Liver (tissue), 9 donors: Measurements from ENCODE around the gene GLYATL3. TPM values are rescaled to one million over a fixed set of nuclear protein-coding genes. Genes with fewer than 3 reads are reported as not detected.

Source experiments
- DNase-seq: peaks from one replicate; pipeline ENCODE4 v3.0.0-alpha.2; 2017; ENCODE audit warnings: low spot score
- H3K27ac ChIP-seq, 2 donors: one replicate each; pipeline ENCODE4 v1.7.0; 2013; ENCODE audit warnings: inconsistent platforms in 2 of 2, low read length in 2 of 2, control low read depth in 1 of 2, low read depth in 1 of 2, mild to moderate bottlenecking in 1 of 2
- H3K27me3 ChIP-seq, 4 donors: one replicate each; pipeline versions ENCODE4 v1.6.1 to v1.7.0; 2013; ENCODE audit warnings: low read length in 3 of 4, inconsistent platforms in 1 of 4, mild to moderate bottlenecking in 1 of 4, moderate library complexity in 1 of 4; ENCODE audit not compliant: control insufficient read depth in 4 of 4, insufficient read depth in 4 of 4
- H3K36me3 ChIP-seq, 4 donors: one replicate each; pipeline versions ENCODE4 v1.6.1 to v1.7.0; 2013; ENCODE audit warnings: low read length in 3 of 4, mild to moderate bottlenecking in 3 of 4, low read depth in 1 of 4, moderate library complexity in 1 of 4; ENCODE audit not compliant: control insufficient read depth in 4 of 4, insufficient read depth in 3 of 4
- H3K4me1 ChIP-seq, 4 donors: one replicate each; pipeline versions ENCODE4 v1.6.1 to v1.7.0; 2013; ENCODE audit warnings: low read length in 3 of 4, mild to moderate bottlenecking in 3 of 4, moderate library complexity in 1 of 4; ENCODE audit not compliant: control insufficient read depth in 4 of 4, insufficient read depth in 4 of 4
- H3K4me3 ChIP-seq, 3 donors: one replicate each; pipeline versions ENCODE4 v1.6.1 to v1.7.0; 2013; ENCODE audit warnings: low read length in 3 of 3, control low read depth in 1 of 3, low read depth in 1 of 3, mild to moderate bottlenecking in 1 of 3
- H3K9ac ChIP-seq, 2 donors: one replicate each; pipeline ENCODE4 v1.7.0; 2013; ENCODE audit warnings: low read length in 2 of 2, mild to moderate bottlenecking in 2 of 2, moderate library complexity in 2 of 2, control low read depth in 1 of 2, low read depth in 1 of 2
- H3K9me3 ChIP-seq, 4 donors: one replicate each; pipeline versions ENCODE4 v1.6.1 to v1.7.0; 2013; ENCODE audit warnings: low read length in 3 of 4; ENCODE audit not compliant: control insufficient read depth in 4 of 4
- EGR1 ChIP-seq, 2 donors: IDR thresholded peaks; 2 replicates each; pipeline ENCODE4 v1.6.1; 2016 to 2018; ENCODE audit warnings: antibody characterized with exemption in 2 of 2, low read depth in 2 of 2
- FOXA1 ChIP-seq: IDR thresholded peaks from 2 replicates; pipeline ENCODE4 v1.6.1; 2016; ENCODE audit warnings: antibody characterized with exemption
- FOXA2 ChIP-seq: IDR thresholded peaks from 2 replicates; pipeline ENCODE4 v1.6.1; 2016; ENCODE audit warnings: antibody characterized with exemption
- GABPA ChIP-seq, 2 donors: IDR thresholded peaks in 1 of 2; conservative IDR thresholded peaks in 1 of 2; 2 replicates each; pipeline ENCODE4 v1.6.1; 2016; ENCODE audit warnings: antibody characterized with exemption in 2 of 2, mild to moderate bottlenecking in 1 of 2, moderate library complexity in 1 of 2
- HNF4A ChIP-seq, 2 donors: conservative IDR thresholded peaks; 2 replicates each; pipeline ENCODE4 v1.6.1; 2016; ENCODE audit warnings: antibody characterized with exemption in 2 of 2, mild to moderate bottlenecking in 2 of 2
- HNF4G ChIP-seq: IDR thresholded peaks from 2 replicates; pipeline ENCODE4 v1.6.1; 2016; ENCODE audit warnings: antibody characterized with exemption
- JUND ChIP-seq, 2 donors: IDR thresholded peaks; 2 replicates each; pipeline ENCODE4 v1.6.1; 2016; ENCODE audit warnings: antibody characterized with exemption in 2 of 2
- NR2F2 ChIP-seq: IDR thresholded peaks from 2 replicates; pipeline ENCODE4 v1.6.1; 2016; ENCODE audit warnings: antibody characterized with exemption
- RAD21 ChIP-seq, 2 donors: IDR thresholded peaks; 2 replicates each; pipeline ENCODE4 v1.6.1; 2016; ENCODE audit warnings: antibody characterized with exemption in 2 of 2, mild to moderate bottlenecking in 2 of 2
- RXRA ChIP-seq, 2 donors: IDR thresholded peaks; 2 replicates each; pipeline ENCODE4 v1.6.1; 2017 to 2018; ENCODE audit warnings: antibody characterized with exemption in 2 of 2, mild to moderate bottlenecking in 1 of 2
- SP1 ChIP-seq: IDR thresholded peaks from 2 replicates; pipeline ENCODE4 v1.6.1; 2018; ENCODE audit warnings: antibody characterized with exemption, mild to moderate bottlenecking
- TAF1 ChIP-seq: conservative IDR thresholded peaks from 2 replicates; pipeline ENCODE4 v1.6.1; 2016; ENCODE audit warnings: antibody characterized with exemption, mild to moderate bottlenecking
- YY1 ChIP-seq: IDR thresholded peaks from 2 replicates; pipeline ENCODE4 v1.6.1; 2016; ENCODE audit warnings: antibody characterized with exemption, mild to moderate bottlenecking
- WGBS: extraction: QIAGEN DNeasy Blood & Tissue Kit; methylation state at CpG from one replicate; pipeline ENCODE4 v1.1.7; 2013; 5-methylcytosine and 5-hydroxymethylcytosine counted together
- polyA plus RNA-seq, 2 donors: library from polyadenylated mRNA; stranded (reverse) in 1 of 2; unstranded in 1 of 2; fragments of 200-250 nt in 1 of 2; fragments of >200 nt in 1 of 2; fragmentation: Nextera tagmentation in 1 of 2; extraction: Ambion mirVana in 1 of 2; gene quantifications; one replicate each; pipeline versions ENCODE4 v1.2.1 to v1.2.3, GENCODE V29; 2013 to 2015
- total RNA-seq, 2 donors: library from RNA; depleted of rRNA; stranded (reverse); fragments of >200 nt; gene quantifications; one replicate each; pipeline ENCODE4 v1.2.3, GENCODE V29; 2014
- TF ChIP-seq, protein P1 (sequence below): fragments of 150-350 bp; IDR thresholded peaks from 2 replicates; pipeline ENCODE4 v1.5.1; 2017; ENCODE audit warnings: improper control_type of control experiment, low read depth, low read length; ENCODE audit not compliant: missing input control
- TF ChIP-seq, protein P2 (sequence below): IDR thresholded peaks from 2 replicates; pipeline ENCODE4 v1.6.1; 2016; ENCODE audit warnings: antibody characterized with exemption
- TF ChIP-seq, protein P3 (sequence below): IDR thresholded peaks from 2 replicates; pipeline ENCODE4 v1.6.1; 2016; ENCODE audit warnings: antibody characterized with exemption
- TF ChIP-seq, protein P4 (sequence below): IDR thresholded peaks from 2 replicates; pipeline ENCODE4 v1.6.1; 2016; ENCODE audit warnings: antibody characterized with exemption, mild to moderate bottlenecking
- TF ChIP-seq, protein P5 (sequence below): IDR thresholded peaks from 2 replicates; pipeline ENCODE4 v1.6.1; 2016; ENCODE audit warnings: antibody characterized with exemption
- donor health status: healthy.
- donor health status: healthy.
- donor health status: healthy.
- donor health status: healthy.
- donor health status: healthy.

Gene GLYATL3
- total and polyA plus RNA-seq, 4 donors: 0.09 TPM; not detected in 3

DNA sequence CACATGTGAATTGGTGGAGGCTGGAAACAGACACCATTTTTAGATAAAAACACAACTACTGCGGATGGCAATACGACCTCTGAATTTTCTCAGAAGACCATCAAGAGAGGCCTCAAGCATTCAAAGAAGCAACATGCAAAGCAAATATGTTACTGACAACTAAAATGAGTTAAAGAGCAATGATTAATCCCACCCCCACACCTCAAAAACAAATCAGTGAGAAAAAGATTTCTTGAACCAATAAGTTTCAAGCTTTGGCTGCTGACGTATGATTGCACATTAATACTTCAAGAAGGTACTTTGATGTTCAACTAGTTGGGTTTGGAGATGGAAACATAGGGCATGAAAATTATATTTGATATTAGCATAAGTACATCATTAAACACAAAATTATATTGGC lies 37.7 kb upstream of the GLYATL3 start:
- no peaks in the 10 kb centered on the region for H3K27me3 ChIP-seq
- TF ChIP-seq, protein P1, sequence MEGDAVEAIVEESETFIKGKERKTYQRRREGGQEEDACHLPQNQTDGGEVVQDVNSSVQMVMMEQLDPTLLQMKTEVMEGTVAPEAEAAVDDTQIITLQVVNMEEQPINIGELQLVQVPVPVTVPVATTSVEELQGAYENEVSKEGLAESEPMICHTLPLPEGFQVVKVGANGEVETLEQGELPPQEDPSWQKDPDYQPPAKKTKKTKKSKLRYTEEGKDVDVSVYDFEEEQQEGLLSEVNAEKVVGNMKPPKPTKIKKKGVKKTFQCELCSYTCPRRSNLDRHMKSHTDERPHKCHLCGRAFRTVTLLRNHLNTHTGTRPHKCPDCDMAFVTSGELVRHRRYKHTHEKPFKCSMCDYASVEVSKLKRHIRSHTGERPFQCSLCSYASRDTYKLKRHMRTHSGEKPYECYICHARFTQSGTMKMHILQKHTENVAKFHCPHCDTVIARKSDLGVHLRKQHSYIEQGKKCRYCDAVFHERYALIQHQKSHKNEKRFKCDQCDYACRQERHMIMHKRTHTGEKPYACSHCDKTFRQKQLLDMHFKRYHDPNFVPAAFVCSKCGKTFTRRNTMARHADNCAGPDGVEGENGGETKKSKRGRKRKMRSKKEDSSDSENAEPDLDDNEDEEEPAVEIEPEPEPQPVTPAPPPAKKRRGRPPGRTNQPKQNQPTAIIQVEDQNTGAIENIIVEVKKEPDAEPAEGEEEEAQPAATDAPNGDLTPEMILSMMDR: no peak
- TF ChIP-seq YY1 (peak; percentile 64), RAD21 (IDR thresholded peaks at IDR 0.05) (no peak)
- TF ChIP-seq, protein P2, sequence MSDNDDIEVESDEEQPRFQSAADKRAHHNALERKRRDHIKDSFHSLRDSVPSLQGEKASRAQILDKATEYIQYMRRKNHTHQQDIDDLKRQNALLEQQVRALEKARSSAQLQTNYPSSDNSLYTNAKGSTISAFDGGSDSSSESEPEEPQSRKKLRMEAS: no peak
- H3K4me3 ChIP-seq: peak overlapping the region; percentile 57 to 87 (median 85)
- peak overlapping the region; percentile 93 to 100 for H3K9ac ChIP-seq
- no peak for DNase-seq
- peak overlapping the region; percentile 82 to 84 for H3K27ac ChIP-seq
- no peaks in the 10 kb centered on the region for H3K9me3 ChIP-seq
- peaks cover 0 to 20% (median 12%) of the 10 kb centered on the region in 4 donors for H3K36me3 ChIP-seq
- H3K4me1 ChIP-seq: peaks cover 4 to 48% (median 37%) of the 10 kb centered on the region in 4 donors
- 16% methylated on average over 3 of the region's 3 CpGs for WGBS

DNA sequence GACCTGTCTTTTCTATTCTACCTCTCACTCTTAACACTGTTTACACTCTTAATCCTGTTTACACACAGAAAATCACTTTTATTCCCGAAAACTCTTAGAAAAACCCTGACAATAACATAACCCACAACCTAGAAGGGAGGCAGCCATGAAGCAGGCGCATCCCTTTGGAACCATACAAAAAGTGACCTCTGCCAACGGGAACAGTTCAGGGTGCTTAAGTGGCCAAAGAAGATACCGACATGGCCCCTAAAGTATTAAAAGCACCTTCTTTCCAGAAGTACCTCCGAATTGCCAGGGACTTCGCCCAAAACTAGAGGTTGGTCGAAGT lies 37.2 kb upstream of the GLYATL3 start:
- Histone ChIP-seq H3K27ac (peak overlapping the region; percentile 82 to 84), H3K4me1 (peaks cover 4 to 47% (median 35%) of the 10 kb centered on the region in 4 donors), H3K36me3 (peaks cover 0 to 17% (median 10%) of the 10 kb centered on the region in 4 donors), H3K9ac (peak overlapping the region; percentile 93 to 100), H3K4me3 (peak overlapping the region; percentile 57 to 87 (median 85)), H3K27me3 (no peaks in the 10 kb centered on the region), H3K9me3 (no peaks in the 10 kb centered on the region)
- TF ChIP-seq, protein P2: no peak
- no peak for TF ChIP-seq GABPA (IDR thresholded peaks at IDR 0.05 in 1 of 2, conservative IDR thresholded peaks at IDR 0.05 in 1 of 2)
- TF ChIP-seq JUND (IDR thresholded peaks at IDR 0.05): no peak
- TF ChIP-seq FOXA1: no peak
- TF ChIP-seq, protein P3, sequence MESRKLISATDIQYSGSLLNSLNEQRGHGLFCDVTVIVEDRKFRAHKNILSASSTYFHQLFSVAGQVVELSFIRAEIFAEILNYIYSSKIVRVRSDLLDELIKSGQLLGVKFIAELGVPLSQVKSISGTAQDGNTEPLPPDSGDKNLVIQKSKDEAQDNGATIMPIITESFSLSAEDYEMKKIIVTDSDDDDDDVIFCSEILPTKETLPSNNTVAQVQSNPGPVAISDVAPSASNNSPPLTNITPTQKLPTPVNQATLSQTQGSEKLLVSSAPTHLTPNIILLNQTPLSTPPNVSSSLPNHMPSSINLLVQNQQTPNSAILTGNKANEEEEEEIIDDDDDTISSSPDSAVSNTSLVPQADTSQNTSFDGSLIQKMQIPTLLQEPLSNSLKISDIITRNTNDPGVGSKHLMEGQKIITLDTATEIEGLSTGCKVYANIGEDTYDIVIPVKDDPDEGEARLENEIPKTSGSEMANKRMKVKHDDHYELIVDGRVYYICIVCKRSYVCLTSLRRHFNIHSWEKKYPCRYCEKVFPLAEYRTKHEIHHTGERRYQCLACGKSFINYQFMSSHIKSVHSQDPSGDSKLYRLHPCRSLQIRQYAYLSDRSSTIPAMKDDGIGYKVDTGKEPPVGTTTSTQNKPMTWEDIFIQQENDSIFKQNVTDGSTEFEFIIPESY: no peak
- TF ChIP-seq EGR1 (IDR thresholded peaks at IDR 0.05; ENCODE audit: low read depth in 2 of 2): no peak
- TF ChIP-seq, protein P4, sequence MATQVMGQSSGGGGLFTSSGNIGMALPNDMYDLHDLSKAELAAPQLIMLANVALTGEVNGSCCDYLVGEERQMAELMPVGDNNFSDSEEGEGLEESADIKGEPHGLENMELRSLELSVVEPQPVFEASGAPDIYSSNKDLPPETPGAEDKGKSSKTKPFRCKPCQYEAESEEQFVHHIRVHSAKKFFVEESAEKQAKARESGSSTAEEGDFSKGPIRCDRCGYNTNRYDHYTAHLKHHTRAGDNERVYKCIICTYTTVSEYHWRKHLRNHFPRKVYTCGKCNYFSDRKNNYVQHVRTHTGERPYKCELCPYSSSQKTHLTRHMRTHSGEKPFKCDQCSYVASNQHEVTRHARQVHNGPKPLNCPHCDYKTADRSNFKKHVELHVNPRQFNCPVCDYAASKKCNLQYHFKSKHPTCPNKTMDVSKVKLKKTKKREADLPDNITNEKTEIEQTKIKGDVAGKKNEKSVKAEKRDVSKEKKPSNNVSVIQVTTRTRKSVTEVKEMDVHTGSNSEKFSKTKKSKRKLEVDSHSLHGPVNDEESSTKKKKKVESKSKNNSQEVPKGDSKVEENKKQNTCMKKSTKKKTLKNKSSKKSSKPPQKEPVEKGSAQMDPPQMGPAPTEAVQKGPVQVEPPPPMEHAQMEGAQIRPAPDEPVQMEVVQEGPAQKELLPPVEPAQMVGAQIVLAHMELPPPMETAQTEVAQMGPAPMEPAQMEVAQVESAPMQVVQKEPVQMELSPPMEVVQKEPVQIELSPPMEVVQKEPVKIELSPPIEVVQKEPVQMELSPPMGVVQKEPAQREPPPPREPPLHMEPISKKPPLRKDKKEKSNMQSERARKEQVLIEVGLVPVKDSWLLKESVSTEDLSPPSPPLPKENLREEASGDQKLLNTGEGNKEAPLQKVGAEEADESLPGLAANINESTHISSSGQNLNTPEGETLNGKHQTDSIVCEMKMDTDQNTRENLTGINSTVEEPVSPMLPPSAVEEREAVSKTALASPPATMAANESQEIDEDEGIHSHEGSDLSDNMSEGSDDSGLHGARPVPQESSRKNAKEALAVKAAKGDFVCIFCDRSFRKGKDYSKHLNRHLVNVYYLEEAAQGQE: no peak
- TF ChIP-seq YY1: no peak
- TF ChIP-seq HNF4G: no peak
- TF ChIP-seq, protein P5, sequence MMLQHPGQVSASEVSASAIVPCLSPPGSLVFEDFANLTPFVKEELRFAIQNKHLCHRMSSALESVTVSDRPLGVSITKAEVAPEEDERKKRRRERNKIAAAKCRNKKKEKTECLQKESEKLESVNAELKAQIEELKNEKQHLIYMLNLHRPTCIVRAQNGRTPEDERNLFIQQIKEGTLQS: no peak
- no peak for TF ChIP-seq NR2F2
- TF ChIP-seq HNF4A (conservative IDR thresholded peaks at IDR 0.05): no peak
- TF ChIP-seq SP1: no peak
- TF ChIP-seq TAF1: no peak
- no peak for TF ChIP-seq FOXA2
- TF ChIP-seq RAD21 (IDR thresholded peaks at IDR 0.05): no peak
- TF ChIP-seq, protein P1: no peak
- TF ChIP-seq RXRA (IDR thresholded peaks at IDR 0.05): no peak
- WGBS: under 1% methylated on average over 7 of the region's 7 CpGs
- DNase-seq: peak; percentile 37
